Measurements from ENCODE around the gene SARS2. TPM values are rescaled to one million over a fixed set of nuclear protein-coding genes. Genes with fewer than 3 reads are reported as not detected.
A peak's percentile ranks its signal among the peaks of the same experiment; 100 is the strongest.

The SARS2 gene
- total RNA-seq, 1 experiment from 2014 or later: 57.4 TPM

- Mint-ChIP-seq H3K27me3 (ENCODE audit: low read depth) (no peaks in the 10 kb centered on the region; the same call in none of the 2 replicates), H3K27ac (0 out of 7 replicates have a peak overlapping the region, but pooled peaks of 1 of the 3 experiments have one; percentile 39), H3K4me1 (peaks cover 7 to 9% of the 10 kb centered on the region in 2 experiments), H3K4me3 (no peak overlapping the region), H3K36me3 (ENCODE audit: insufficient read depth in 1 of 3, low read depth in 3 of 3) (peaks cover 13 to 37% (median 28%) of the 10 kb centered on the region in 3 experiments; a peak in 6 of 7 replicates), H3K9me3 (peaks cover 0 to 3% of the 10 kb centered on the region in 2 experiments; a peak in 1 of 5 replicates)
- Histone ChIP-seq H3K4me1 (ENCODE audit: insufficient read depth, low read length) (no peaks in the 10 kb centered on the region; the same call in 1 of the 2 replicates), H3K18ac (ENCODE audit: insufficient read length, low read depth, low read length) (no peak overlapping the region), H2BK20ac (ENCODE audit: low read depth, low read length, poor library complexity, severe bottlenecking) (no peak overlapping the region), H3K14ac (ENCODE audit: insufficient read depth, low read length) (no peak overlapping the region), H2BK15ac (ENCODE audit: low read depth, low read length) (no peak overlapping the region), H3K9me3 (ENCODE audit: control insufficient read depth, low read depth, low read length) (no peaks in the 10 kb centered on the region), H3T11ph (ENCODE audit: low read length) (no peak overlapping the region), H3K56ac (ENCODE audit: insufficient read length, low read depth, low read length) (no peak overlapping the region), H4K20me1 (ENCODE audit: control insufficient read depth, insufficient read depth, insufficient read length) (no peaks in the 10 kb centered on the region), H4K91ac (ENCODE audit: insufficient read length, low read depth, low read length) (no peak overlapping the region), H3K27me3 (ENCODE audit: insufficient read depth, low read length) (no peaks in the 10 kb centered on the region), H2AFZ (ENCODE audit: low read length) (no peak overlapping the region), H3K23me2 (ENCODE audit: insufficient read length, low read depth, low read length, poor library complexity, severe bottlenecking) (no peaks in the 10 kb centered on the region), H2BK12ac (ENCODE audit: insufficient read length, low read depth, low read length) (no peak overlapping the region), H3K79me1 (ENCODE audit: insufficient read depth, low read depth, low read length, poor library complexity, severe bottlenecking) (no peaks in the 10 kb centered on the region), H4K5ac (ENCODE audit: insufficient read length, low read depth, low read length) (no peak overlapping the region), H3K9ac (ENCODE audit: extremely low read depth, insufficient read length, low read length) (no peak overlapping the region), H2AK5ac (ENCODE audit: insufficient read length, low read length) (no peak overlapping the region), H2BK5ac (ENCODE audit: insufficient read length, low read length) (no peak overlapping the region), H3K27ac (ENCODE audit: insufficient read length, low read depth, low read length) (no peak overlapping the region), H3K23ac (ENCODE audit: insufficient read length, low read depth, low read length) (no peak overlapping the region), H3K4ac (ENCODE audit: low read depth, low read length) (no peak overlapping the region), H3K4me2 (ENCODE audit: insufficient read depth, insufficient read length, low read length) (no peak overlapping the region), H3K79me2 (ENCODE audit: insufficient read depth, low read length) (no peaks in the 10 kb centered on the region), H2BK120ac (ENCODE audit: low read depth, low read length, poor library complexity, severe bottlenecking) (no peak overlapping the region), H4K8ac (replicated peaks; ENCODE audit: insufficient read length, low read depth, low read length) (no peak overlapping the region)
- no CpG with 5 or more reads among the region's 4 CpGs for WGBS (ENCODE audit: extremely low coverage, insufficient read length, low lambda C conversion rate)
- no peak for TF ChIP-seq CTCF (conservative IDR thresholded peaks at IDR 0.05)
- DNase-seq: no peak
Measured at GRCh38 chr19:38905620-38906019, 24.9 kb downstream of the SARS2 start.
